Measurements from ENCODE around the gene LILRA2.
"Not testable (repeated sequence)": the region's sequence is repeated elsewhere in the genome, so short reads cannot be mapped to it uniquely, and the experiment has no call there.

The LILRA2 gene

DNA sequence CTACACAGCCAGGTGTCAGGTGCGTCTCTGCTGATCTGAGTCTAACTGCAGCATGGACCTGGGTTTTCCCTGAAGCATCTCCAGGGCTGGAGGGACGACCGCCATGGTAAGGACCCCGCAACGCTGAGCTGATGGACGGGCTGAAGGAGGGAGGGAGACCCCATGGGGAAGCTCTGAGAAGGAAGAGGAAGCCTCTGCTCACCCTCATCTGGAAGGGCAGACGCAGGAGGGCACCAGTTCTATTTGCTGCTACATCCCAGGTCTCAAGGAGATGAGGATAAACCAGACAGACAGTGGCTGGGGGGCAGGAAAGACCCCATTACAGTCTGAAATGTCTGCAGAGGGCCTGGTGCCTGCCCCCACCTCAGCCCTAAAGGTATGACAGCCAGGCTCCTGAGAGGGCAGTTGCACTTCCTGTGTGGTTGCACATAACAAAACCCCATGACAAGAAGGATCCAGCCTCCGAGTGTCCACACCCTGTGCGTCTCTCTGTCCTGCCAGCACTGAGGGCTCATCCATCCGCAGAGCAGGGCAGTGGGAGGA is at the start of gene LILRA2:
Gene LILRA2, plus strand, starts transcription at position 461 of the 543 bp plus-strand sequence. CDS start 89 bp downstream, outside the sequence.
- peak in 1 of 2 donors; percentile 33 for DNase-seq

GRCh38 chr19:54525636-54526035 is 48.0 kb upstream of the LILRA2 start:
- DNase-seq = no peak

GRCh38 chr19:54526972-54527371 is 46.6 kb upstream of the LILRA2 start:
- no peak for DNase-seq

DNA sequence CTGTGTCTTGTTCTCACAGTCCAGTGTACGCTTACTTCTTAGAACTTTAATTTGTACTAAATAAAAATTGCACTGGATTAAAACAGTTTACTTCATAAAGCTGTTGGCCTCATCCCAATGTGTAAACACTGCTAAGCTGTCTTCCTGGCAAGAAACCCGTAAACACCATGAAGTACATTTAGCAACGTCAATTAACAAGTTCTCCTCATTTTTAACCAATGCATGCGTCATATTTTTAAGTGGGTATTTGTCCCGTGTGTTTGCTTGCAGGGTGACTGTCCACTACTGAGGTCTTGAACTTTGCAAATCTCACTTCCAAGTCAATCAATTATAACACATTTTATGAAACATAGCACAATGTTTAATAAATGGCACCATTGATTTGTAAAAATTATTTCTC is 42.7 kb upstream of the LILRA2 start:
- DNase-seq = no peak

DNA sequence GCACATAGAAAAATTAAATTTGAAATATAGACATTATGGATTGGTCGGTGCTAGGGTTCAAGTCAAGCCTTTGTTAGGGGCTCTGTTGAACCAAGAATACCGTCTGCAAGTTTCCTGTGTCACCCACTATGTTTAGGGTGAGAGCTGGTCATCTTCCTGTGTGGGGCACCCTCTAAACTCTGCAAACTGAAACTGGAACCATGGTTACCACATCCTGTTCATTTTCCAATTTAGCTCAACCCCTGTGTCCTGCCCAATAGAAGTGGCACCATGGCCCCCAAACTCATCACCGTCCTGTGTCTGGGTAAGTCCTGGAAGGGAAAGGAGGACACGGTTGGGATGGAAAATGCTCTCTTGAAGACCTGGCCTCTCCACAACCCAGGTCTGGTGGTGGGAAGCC is 41.1 kb upstream of the LILRA2 start:
- DNase-seq = peak; percentile 29 to 35

GRCh38 chr19:54533476-54533875 is 40.1 kb upstream of the LILRA2 start:
- DNase-seq = no peak

- DNase-seq = no peak
These were observed 39.4 kb upstream of the LILRA2 start for GRCh38 chr19:54534156-54534555.

DNA sequence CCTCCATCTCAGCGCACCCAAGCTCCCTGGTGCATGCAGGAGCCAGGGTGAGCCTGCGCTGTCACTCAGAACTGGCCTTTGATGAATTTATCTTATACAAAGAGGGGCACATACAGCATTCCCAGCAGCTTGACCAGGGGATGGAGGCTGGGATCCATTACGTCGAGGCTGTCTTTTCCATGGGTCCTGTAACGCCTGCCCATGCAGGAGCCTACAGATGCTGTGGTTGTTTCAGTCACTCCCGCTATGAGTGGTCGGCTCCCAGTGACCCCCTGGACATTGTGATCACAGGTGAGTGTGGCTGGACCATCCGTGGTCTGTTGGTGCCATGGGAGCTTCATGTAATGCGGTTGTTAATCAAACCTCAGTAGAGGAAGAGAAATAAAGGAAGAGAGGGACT is 38.0 kb upstream of the LILRA2 start:
- no peak for DNase-seq

GRCh38 chr19:54536956-54537355 is 36.6 kb upstream of the LILRA2 start:
- DNase-seq = no peak

- DNase-seq = no peak
These were observed 31.9 kb upstream of the LILRA2 start for GRCh38 chr19:54541712-54542111.

DNA sequence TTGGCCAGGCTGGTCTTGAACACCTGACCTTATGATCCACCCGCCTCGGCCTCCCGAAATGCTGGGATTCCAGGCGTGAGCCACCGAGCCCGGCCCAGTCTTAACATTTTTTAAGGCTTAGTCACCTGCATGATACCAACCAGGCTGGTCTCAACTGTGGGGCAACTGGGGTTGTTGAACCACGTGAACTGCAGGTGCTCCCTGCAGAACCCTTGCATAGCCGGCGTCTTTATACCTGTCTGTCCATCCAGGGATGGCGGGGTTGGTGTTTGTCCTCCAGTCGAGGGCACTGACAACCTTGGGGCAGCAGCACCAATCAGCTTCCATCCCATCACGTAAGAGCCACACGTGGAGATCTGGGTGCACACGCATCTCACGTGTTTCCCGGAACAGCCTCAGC is 24.8 kb upstream of the LILRA2 start:
- DNase-seq = no peak

- DNase-seq = no peak
These were observed 24.4 kb upstream of the LILRA2 start for GRCh38 chr19:54549224-54549623.

GRCh38 chr19:54551293-54551692 is 22.3 kb upstream of the LILRA2 start:
- DNase-seq = peak; percentile 46 to 60

DNA sequence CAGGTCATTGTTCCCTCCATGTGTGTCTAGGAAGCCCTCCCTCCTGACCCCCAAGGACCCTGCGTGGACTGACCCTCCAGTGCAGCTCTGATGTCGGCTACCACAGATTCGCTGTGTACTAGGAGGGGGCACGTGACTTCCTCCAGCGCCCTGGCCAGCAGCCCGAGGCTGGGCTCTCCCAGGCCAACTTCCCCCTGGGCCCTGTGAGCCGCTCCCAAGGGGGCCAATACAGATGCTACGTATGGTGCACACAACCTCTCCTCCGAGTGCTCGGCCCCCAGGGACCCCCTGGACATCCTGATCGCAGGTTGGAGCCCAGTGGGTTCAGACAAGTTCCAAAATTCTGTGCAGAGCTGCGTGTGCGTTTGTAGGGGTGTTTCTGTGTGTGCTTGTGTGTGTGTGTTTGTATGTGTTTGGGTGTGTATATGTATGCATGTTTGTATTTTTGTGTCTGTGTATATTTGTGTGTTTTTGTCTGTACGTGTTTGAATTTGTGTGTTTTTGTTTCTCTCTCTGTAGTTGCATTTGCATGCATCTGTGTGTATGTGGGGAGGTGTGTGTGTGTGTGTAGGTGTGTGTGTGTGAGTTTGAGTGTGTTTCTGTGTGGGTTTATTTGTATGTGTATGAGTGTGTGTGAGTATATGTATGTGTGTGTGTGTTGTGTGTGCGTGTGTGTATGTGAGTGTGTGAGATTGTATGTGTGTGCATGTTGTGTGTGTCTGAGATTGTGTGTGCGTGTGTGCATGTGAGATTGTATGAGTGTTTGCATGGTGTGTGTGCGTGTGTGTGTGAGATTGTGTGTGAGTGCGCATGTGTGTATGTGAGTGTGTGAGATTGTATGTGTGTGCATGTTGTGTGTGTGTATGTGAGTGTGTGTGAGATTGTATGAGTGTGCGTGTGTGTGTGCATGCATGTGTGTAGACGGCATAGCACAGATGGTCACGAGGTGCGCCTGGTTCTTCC is 21.4 kb upstream of the LILRA2 start:
- DNase-seq = peak in 1 of 2 donors; percentile 21

GRCh38 chr19:54552913-54553310 is 20.7 kb upstream of the LILRA2 start:
- DNase-seq = no peak

GRCh38 chr19:54554006-54554405 is 19.6 kb upstream of the LILRA2 start:
- no peak for DNase-seq

- no peak for DNase-seq
These were observed 18.7 kb upstream of the LILRA2 start for GRCh38 chr19:54554896-54555295.

DNA sequence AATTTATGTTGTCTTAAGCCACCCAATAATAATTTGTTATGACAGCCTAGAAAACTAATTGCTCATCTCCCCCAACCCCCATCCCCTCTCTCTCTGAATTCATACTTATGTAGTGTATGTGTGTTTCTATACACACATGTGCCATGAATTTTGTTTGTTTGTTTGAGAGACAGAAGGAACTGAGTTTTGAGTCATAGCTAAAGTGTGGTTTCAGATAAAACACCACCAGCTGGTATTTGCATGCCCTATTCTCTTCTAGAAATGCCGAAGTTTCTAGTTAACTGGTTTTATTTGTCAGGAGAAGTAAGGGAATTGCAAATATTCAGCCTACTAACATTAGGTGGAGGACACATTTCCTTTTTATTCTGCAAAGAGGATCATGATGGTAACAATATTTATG is 17.4 kb upstream of the LILRA2 start:
- DNase-seq = no peak

DNA sequence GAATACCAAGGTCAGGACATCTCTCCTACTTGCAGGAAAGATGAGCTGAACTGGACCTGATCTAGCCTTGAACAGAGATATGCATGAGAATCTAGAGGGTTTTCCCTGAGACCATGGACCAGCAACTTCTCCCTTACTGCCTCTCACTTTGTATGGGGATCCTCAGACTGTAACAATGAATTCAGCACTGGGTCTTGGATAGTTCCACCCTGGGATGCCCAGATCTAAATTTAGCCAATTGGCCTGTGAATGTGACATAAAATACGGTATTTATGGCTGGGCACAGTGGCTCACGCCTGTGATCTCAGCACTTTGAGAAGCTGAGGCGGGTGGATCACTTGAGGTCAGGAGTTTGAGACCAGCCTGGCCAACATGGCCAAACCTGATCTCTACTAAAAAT is 15.3 kb upstream of the LILRA2 start:
- no peak for DNase-seq

DNA sequence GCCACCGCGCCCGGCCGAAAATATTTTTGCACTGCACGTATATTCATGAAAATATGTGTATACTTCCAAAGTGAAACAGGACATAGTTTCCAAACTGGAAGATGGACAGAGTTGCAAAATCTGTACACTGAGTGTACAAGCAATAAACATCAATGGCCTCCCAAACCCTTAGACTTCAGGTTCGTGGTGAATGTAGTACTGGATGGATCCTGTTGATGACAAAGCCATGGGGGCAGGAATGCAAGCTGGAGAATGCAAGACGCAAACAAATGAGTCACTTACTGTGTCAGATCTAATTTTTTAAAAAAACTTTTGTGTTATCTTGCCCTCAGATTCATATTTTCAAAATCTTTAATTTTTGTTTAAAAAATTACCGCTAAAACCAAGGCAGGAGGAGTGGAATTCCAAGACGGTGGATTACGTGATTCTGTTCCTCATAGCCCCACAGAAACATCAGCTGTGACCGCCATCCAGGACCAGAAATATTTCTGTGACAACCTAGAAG is 12.7 kb upstream of the LILRA2 start:
- no peak for DNase-seq

- DNase-seq = no peak
These were observed 11.8 kb upstream of the LILRA2 start for GRCh38 chr19:54561840-54562239.

GRCh38 chr19:54563206-54563605 is 10.4 kb upstream of the LILRA2 start:
- not testable (repeated sequence) for DNase-seq

DNA sequence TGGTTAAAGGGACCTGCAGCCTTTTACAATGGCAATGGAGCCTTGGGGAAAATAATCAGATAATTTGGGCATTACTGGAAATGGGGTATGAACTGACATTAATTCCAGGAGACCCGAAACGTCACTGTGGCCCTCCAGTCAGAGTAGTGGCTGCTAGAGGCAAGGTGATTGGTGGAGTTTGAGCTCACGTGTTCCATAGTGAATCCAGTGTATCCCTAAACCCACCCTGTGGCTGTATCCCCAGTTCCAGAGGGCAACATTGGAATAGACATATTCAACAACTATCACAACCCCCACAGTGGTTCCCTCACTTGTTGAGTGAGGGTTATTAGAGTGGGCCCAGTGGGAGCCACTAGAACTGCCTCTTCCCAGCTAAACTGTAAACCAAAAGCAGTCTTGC is 3.3 kb upstream of the LILRA2 start:
- DNase-seq = no peak

All from CD4-positive, alpha-beta T cell treated with Interleukin-1 beta for 1 hour (primary cell).